ENCODE measurements around the gene LRRC27.

The LRRC27 gene

GRCh38 chr10:132326925-132327324 is 5.1 kb upstream of the LRRC27 start:
- TF ChIP-seq, protein P1, sequence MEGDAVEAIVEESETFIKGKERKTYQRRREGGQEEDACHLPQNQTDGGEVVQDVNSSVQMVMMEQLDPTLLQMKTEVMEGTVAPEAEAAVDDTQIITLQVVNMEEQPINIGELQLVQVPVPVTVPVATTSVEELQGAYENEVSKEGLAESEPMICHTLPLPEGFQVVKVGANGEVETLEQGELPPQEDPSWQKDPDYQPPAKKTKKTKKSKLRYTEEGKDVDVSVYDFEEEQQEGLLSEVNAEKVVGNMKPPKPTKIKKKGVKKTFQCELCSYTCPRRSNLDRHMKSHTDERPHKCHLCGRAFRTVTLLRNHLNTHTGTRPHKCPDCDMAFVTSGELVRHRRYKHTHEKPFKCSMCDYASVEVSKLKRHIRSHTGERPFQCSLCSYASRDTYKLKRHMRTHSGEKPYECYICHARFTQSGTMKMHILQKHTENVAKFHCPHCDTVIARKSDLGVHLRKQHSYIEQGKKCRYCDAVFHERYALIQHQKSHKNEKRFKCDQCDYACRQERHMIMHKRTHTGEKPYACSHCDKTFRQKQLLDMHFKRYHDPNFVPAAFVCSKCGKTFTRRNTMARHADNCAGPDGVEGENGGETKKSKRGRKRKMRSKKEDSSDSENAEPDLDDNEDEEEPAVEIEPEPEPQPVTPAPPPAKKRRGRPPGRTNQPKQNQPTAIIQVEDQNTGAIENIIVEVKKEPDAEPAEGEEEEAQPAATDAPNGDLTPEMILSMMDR (IDR thresholded peaks at IDR 0.05): no peak

DNA sequence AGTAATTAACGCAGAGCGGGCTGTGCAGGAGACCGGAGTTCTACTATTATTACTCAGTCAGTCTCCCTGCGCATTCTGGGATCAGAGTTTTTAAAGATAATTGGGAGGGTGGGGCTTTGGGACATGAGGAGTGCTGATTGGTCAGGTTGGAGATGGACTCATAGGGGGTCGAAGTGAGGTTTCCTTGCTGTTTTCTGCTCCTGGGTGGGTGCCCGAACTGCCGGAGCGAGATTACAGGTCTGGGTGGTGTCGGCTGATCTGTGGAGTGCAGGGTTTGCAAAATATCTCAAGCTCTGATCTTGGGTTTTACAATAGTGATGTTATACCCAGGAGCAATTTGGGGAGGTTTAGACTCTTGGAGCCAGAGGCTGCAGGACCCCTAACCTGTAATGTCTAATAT is 3.9 kb upstream of the LRRC27 start:
- TF ChIP-seq, protein P1 (IDR thresholded peaks at IDR 0.05): no peak

DNA sequence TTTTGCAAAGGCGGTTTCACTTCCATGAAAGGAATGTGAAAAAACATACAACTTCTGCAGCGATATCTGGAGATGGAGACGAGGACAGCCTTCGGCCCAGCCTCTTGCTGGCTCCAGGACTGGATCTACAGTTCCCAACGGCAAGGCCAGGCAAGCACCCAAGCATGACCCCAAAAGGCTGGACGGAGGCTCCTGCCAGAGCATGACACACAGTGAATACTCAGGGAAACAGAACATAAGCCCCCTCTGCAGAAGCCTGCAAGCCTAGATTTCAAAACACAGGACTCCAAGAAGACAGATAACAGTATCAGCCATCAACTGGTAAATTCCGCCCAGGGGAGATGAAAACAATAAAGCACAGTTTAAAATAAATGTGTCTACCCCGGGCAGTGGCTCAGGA is 3.3 kb upstream of the LRRC27 start:
- TF ChIP-seq, protein P1 (IDR thresholded peaks at IDR 0.05): no peak

DNA sequence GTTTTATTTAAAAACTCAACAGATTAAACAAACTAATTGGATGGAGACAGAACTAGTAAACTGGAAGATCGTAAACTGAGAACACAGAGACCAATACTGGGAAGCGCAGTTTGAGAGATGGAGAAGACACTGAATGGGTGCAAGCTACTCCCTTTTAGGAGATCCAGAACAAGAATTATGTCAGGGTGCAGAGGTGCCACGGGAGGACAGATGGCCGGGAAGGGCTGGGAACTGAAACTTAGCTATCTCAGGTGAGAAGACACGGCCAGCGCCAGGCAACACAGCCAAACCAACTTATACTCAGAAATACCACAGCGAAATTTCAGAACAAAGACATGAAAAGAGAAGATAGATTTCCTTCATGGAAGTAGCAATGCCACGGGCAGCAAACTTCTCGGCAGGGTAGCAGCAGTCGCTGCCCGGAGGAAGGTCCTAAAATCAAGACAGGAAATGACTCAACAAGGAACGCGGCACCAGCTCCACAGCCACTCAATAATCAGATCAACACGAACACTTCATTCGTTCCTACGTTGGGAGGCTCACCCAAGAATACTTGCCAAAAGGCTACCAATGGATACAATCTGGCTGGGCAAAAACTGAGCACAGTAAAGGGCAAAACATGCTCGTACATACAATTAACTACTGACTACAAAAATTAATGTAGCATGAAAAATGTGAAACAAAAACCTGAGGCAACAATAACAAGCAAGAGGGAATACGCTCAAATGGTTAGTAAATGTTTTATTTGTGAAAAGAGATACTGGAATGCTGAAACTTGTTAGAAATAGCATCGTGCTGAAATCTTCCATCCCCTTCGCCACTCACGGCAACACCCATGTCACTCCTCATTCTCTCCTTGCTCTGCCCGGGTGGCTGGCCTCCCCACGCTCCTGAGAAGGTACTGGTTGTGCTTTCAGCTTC is 2.2 kb upstream of the LRRC27 start:
- TF ChIP-seq, protein P1 (IDR thresholded peaks at IDR 0.05): no peak

- TF ChIP-seq, protein P1 (IDR thresholded peaks at IDR 0.05): no peak
These were observed 1.5 kb upstream of the LRRC27 start for GRCh38 chr10:132330486-132330833.

DNA sequence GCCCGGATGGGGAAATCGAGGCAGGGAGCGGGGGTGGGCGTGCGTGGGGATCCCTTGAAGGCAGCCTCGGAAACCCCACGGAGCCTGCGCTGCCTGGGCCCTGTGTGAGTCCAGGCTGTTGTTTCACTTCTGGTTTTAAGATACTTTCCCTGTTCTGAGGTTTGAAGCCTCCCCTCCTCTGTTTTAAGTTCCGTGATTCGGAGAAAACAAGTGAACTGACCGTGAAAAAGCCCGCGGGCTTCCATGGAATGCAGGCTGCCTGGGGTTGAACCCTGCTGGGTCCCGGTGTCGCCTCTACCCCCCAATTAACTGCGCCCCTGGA is 401 bp downstream of the LRRC27 start:
- TF ChIP-seq, protein P1 (IDR thresholded peaks at IDR 0.05): no peak

- TF ChIP-seq, protein P1 (IDR thresholded peaks at IDR 0.05): no peak
These were observed 1.4 kb downstream of the LRRC27 start for GRCh38 chr10:132333386-132333785.
